Stromal cell of bone marrow (primary cell): ENCODE data around the gene NID1.

Source experiments
- DNase-seq: peaks from one replicate; pipeline ENCODE4 v3.0.0-alpha.2; 2012; ENCODE audit warnings: low read depth

Gene NID1, protein sequence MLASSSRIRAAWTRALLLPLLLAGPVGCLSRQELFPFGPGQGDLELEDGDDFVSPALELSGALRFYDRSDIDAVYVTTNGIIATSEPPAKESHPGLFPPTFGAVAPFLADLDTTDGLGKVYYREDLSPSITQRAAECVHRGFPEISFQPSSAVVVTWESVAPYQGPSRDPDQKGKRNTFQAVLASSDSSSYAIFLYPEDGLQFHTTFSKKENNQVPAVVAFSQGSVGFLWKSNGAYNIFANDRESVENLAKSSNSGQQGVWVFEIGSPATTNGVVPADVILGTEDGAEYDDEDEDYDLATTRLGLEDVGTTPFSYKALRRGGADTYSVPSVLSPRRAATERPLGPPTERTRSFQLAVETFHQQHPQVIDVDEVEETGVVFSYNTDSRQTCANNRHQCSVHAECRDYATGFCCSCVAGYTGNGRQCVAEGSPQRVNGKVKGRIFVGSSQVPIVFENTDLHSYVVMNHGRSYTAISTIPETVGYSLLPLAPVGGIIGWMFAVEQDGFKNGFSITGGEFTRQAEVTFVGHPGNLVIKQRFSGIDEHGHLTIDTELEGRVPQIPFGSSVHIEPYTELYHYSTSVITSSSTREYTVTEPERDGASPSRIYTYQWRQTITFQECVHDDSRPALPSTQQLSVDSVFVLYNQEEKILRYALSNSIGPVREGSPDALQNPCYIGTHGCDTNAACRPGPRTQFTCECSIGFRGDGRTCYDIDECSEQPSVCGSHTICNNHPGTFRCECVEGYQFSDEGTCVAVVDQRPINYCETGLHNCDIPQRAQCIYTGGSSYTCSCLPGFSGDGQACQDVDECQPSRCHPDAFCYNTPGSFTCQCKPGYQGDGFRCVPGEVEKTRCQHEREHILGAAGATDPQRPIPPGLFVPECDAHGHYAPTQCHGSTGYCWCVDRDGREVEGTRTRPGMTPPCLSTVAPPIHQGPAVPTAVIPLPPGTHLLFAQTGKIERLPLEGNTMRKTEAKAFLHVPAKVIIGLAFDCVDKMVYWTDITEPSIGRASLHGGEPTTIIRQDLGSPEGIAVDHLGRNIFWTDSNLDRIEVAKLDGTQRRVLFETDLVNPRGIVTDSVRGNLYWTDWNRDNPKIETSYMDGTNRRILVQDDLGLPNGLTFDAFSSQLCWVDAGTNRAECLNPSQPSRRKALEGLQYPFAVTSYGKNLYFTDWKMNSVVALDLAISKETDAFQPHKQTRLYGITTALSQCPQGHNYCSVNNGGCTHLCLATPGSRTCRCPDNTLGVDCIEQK

DNA sequence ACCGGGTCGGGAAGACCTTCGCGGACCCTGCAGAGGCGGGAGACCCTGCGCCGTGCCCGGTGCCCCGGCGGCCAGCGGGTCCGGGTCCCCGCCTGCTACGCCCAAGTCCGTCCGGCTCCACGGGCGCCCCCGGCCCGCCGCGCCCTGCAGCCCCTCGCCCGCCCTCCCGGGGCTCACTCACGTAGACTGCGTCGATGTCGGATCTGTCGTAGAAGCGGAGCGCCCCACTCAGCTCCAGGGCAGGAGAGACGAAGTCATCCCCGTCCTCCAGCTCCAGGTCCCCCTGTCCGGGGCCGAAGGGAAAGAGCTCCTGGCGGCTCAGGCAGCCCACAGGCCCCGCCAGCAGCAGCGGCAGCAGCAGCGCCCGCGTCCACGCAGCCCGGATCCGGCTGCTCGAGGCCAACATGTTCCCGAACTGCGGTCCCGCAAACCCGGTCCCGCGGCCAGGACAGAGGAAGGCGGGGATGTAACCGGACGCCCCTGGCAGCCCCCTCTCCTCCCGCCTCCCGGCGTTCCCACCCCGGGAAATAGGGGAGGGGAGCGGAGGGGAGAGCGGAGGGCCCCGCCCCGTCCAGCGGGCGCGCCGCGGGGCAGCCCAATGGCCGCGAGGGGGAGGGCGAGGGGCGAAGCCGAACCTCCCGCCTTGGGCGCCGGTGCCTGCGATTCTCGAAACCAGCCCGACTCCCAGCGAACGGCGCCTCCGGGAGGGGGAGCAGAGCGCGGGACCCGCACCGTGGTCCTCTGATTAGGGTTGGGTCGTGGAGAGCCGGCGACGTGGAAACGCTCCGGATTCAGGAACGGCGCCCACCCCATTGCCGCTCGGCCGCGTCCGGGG, at the start of gene NID1:
Gene NID1 (minus strand): TSS at position 417 of the 835 bp plus-strand sequence. CDS start 11 bp downstream, at position 406.
- peak; percentile 63 for DNase-seq

- DNase-seq = no peak
These were observed 49.3 kb upstream of the NID1 start for GRCh38 chr1:236114076-236114747.

DNA sequence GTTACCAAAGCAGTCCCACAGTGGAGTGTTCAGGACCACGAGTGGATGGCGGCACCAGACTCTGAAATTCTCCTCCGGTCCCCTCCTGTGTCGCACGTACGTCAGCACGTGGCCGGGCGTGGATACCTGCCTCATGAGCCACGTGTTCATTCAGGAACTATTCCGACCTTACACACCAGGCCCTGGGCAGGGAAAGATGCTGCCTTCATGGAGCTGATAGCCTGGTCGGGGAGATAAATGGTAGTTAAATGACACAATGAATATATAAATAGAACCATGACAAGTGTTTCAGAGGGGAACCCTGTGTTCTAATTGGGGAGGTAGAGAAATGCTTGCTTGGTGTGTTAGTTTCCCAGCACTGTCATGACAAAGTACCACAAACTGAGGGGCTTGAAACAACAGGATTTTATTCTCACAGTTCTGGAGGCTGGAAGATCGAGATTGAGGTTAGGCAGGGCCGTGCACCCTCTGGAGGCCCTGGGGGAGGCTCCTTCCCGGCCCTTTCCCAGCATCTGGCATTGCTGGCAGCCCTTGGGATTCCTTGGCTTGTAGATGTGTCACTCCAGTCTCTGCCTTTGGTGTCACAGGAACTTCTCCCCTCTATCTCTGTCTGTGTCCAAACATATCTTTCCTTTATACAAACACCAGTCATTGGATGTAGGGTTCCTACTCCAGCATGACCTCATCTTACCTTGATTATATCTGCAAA, 48.6 kb upstream of the NID1 start:
- DNase-seq = no peak

- DNase-seq = no peak
These were observed 47.4 kb upstream of the NID1 start for GRCh38 chr1:236112332-236112627.

DNA sequence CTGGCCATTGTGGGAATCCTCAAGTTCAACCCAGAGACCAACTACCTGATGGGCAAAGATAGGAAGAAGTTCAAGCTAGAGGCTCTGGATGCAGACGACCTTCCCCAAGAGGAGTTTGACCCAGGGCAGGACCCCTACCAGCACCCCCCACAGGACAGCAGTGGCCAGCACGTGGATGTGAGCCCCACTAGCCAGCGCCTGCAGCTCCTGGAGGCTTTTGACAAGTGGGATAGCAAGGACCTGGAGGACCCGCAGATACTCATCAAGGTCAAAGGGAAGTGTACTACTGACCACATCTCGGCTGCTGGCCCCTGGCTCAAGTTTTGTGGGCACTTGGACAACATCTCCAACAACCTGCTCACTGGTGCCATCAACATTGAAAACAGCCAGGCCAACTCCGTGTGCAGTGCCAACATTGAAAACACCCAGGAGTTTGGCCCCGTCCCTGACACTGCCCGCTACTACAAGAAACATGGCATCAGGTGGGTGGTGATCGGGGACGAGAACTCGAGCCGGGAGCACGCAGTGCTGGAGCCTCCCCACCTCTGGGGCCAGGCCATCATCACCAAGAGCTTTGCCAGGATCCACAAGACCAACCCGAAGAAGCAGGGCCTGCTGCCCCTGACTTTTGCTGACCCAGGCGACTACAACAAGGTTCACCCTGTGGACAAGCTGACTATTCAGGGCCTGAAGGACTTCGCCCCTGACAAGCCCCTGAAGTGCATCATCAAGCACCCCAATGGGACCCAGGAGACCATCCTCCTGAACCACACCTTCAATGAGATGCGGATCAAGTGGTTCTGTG, 46.8 kb upstream of the NID1 start:
- no peak for DNase-seq

- DNase-seq = no peak
These were observed 45.2 kb upstream of the NID1 start for GRCh38 chr1:236110137-236110536.

DNA sequence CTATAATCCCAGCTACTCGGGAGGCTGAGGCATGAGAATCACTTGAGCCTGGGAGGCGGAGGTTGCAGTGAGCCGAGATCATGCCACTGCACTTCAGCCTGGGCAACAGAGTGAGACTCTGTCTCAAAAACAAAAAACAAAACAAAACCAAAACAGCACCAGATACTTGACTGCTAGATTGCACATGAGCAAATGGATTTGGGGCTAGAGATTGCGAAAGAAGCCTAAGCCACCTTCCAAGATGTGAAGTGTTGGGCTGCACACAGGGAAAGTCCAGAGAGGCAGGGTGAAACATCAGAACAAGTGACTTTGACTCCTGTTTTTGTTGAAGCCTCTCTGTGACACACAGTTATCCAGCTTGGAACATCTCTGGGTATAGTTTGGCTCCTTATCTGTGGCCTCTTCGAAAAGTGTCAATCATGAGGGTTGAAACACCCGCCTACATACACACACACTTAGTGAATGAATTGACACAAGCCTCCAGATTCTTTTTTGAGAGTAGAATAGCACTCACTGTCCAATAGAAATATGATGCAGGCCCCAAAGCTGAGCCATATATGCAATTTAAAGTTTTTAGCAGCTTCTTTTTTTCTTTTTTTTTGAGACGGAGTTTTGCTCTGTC, 43.2 kb upstream of the NID1 start:
- DNase-seq = no peak

- DNase-seq = no peak
These were observed 42.4 kb upstream of the NID1 start for GRCh38 chr1:236107121-236107907.

GRCh38 chr1:236103646-236104218, 38.8 kb upstream of the NID1 start:
- peak; percentile 38 for DNase-seq

- no peak for DNase-seq
These were observed 38.2 kb upstream of the NID1 start for GRCh38 chr1:236103059-236103458.

- DNase-seq = no peak
These were observed 37.7 kb upstream of the NID1 start for GRCh38 chr1:236102611-236103010.

DNA sequence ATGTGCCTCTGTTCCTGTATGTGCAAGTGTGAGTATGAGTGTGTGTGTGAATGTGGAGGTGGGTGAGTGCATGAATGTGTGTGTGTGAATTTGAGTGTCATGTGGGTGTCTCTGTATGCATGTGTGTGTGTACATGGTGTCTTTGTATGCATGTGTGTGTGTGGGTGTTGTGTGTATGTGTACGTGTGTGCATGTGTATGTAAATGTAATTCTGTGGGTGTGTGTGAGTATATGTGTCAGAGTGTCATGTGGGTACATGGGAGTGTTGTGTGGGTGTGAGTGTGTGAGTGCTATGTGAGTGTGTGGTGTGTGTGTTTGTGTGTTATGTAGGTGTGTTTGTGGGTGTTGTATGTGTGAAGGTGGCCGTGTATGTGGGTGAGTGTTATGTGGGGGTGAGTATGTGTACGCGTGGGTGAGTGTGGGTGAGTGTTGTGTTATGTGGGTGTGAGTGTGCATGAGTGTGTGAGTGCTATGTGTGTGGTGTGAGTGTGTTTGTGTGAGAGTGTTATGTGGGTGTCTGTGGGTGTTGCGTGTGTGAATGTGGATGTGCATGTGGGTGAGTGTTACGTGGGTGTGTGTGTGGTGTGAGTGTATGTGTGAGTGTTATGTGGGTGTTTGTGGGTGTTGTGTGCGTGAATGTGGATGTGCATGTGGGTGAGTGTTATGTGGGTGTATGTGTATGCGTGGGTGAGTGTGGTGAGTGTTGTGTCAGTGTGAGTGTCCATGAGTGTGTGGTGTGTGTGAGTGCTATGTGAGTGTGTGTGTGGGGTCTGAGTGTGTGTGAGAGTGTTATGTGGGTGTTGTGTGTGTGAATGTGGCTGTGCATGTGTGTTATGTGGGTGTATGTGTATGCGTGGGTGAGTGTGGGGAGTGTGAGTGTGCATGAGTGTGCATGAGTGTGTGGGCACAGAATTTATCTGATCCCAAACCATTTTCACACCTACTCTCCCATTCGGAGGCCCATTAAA, 36.6 kb upstream of the NID1 start:
- no peak for DNase-seq

- DNase-seq = no peak
These were observed 35.9 kb upstream of the NID1 start for GRCh38 chr1:236100799-236101198.

GRCh38 chr1:236099355-236099974, 34.6 kb upstream of the NID1 start:
- DNase-seq = no peak

- no peak for DNase-seq
These were observed 33.4 kb upstream of the NID1 start for GRCh38 chr1:236098267-236098666.
